NCI-H2171 (cell line): ENCODE data around the gene UBA52.

Experiments
- DNase-seq: peaks from one replicate; lab custom pipeline; 2025; lab: John Stamatoyannopoulos, UW

UBA52 gene

DNA sequence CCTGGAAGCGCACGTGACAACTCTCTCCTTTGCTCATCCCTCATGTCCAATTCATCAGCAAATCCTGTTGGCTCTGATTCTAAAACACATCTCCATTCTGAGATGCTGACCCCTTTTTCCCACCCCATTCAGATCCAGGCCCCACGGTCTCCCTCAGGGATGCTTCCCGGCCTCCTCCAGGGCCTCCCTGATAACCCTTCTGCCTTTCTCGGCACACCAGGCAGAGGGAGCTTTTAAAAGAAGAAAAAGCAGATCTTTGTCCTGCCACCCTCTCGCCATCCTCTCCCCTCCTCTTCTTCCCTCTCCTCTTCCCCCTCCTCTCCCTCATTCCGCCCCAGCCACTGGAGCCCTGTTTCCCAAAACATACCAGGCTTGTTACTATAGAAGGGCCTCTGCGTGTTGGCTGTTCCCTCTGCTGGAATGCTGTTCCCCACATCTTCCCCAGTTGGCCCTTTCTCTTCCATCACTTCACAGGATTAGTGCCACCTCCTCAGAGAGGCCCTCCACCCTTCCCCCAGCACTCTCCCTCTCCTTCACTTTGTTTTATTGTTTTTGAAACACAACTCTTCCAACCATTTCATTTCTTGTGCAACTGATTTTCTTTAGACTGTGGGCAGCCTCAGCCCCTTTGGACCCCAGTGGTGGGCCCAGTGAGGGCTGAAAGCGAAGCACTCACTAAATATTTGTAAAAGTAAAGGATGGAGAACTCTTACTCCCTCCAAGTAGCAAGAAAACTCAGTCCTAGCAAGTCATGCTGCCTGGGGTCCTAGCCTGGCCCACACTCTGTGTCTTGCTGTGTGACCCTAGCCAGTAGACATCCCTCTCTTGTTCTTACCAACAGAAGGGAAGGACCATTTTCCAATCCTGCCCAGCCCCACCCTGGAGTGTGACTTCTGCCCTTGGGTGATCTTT, 37.4 kb downstream of the UBA52 start:
- no peak for DNase-seq

DNA sequence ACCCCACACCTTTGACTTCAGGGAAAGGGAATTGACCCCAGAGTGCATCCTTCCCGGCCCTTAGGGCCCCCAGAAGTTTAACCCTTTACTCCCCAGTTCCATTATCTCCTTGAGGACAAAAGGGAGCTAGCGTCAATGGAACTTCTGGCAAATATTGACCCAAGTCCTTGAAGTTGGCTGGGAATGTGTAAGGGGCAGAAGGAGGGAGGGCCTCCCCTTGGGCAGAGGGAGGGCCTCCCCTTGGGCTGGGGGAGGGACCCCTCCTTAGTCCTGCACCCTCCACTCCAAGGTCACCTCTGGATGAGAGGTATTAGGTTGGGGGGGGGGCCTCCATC, 38.0 kb downstream of the UBA52 start:
- DNase-seq: no peak

DNA sequence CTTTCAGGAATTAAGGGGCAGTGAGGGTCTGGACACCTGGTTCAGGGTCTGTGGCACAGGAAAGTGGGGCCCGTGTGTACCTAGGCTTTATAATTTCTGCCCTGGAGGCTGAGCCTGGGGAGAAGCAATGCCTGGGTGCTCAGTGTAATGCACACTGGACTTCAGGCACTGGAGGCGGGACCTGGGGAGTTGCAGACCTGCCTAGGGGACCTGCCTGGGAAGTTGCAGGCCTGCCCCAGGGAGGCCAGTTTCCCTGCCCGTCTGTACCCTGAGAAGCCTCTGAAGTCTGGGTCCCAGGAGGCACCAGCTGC, 38.5 kb downstream of the UBA52 start:
- DNase-seq: no peak

DNA sequence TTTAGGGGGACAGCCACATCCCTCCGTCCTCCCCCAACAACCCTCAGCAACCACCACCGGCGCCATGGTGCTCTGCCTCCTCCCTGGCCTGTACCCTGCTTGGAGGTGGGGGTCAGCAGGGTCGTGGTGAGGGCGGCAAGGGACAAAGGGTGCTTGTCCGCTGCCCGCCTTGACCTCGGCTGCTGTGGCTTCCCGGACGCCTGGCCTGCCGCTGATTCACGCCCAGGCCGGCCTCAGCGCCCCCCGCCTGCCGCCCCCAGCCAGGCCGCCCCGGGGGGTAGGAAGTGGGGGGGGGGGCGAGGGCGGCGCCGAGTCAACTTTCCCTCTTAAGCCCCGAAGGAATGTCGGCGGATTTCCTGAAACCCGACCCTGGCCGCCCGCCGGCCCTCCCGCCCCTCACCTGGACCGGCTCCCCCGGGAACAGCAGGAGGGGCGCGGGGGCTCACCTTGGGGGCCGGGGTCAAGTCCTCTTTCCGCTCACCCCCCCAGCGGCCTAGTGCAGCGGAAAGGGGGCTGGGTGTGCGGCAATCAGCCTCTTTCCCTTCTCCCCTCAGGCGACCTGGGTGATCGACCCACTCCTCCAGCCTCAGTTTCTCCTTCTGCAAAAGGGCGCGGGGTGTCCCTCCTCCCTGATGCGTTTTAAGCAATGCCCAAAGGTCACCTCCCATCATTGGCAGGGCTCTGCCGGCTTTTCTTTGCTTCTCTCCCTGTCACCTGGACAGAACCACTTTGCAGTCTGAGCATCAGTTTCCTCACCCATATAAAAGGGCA, 39.1 kb downstream of the UBA52 start:
- no peak for DNase-seq

DNA sequence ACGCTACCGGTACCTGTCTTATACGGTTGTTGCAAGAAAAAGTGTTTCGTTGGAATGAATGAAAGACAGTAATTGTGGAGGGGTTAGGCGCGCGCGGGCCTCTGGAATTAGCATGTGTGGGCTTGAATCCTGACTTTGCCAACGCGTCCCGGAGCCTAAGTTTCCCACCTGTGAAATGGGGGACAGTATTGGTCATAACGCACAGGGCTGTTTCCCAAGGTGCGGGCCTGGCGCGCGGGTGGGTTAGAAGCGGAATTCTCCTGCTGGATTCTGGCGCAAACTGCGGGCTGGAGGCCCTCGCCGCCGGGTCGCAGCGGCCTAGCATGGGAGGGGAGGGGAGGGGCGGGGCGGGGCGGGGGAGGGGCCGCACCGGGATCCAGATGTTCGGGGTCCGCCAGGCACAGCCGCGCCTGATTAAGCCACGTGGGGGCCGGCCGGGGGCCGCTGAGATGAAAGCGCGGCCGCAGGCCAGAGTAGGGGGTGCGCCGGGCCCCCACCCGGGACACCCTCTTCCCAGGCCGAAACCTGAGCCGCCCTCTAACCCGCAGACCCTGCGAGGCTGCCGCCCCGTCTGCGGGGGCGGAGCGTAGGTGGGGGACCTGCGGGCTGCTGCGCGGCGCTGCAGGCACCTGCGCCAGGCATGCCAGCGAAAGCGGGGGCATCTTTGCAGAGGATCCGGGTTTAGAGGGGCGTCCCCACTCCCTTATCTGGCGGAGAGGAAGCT, 39.8 kb downstream of the UBA52 start:
- no peak for DNase-seq

DNA sequence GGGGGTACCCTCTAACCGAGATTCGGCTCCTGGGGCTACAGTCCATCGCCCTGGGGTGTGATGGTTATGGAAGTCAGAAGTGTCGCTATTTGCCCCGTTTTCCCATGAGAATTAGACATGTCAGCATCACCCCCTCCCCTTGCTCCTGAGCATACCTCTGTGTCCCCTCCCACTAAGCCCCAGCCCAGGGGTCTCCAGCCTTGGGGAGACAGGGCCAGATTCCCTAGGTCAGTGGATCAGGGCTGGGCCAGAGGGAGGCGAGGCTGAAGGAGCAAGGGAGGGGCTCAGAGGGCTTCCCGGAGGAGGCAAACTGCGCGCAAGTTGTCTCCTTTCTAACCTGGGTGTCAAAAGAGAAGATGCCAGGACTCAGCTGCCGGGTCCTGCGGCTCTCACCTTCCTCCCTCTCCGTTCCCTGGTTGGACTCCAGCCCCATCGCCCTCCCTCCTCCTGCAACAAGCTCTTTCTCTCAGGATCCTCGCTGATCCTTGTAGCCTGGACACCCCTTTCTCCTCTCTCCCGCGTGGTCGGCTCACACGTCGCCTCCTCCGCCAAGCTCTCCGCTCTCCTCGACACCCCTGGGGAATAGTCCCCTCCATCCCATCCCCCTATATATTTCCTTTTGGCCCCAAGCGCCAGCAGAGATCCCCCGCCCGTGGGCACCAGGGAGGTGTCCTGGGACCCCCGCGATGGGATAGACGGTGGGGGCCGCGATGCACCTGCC, 40.6 kb downstream of the UBA52 start:
- DNase-seq: no peak

DNA sequence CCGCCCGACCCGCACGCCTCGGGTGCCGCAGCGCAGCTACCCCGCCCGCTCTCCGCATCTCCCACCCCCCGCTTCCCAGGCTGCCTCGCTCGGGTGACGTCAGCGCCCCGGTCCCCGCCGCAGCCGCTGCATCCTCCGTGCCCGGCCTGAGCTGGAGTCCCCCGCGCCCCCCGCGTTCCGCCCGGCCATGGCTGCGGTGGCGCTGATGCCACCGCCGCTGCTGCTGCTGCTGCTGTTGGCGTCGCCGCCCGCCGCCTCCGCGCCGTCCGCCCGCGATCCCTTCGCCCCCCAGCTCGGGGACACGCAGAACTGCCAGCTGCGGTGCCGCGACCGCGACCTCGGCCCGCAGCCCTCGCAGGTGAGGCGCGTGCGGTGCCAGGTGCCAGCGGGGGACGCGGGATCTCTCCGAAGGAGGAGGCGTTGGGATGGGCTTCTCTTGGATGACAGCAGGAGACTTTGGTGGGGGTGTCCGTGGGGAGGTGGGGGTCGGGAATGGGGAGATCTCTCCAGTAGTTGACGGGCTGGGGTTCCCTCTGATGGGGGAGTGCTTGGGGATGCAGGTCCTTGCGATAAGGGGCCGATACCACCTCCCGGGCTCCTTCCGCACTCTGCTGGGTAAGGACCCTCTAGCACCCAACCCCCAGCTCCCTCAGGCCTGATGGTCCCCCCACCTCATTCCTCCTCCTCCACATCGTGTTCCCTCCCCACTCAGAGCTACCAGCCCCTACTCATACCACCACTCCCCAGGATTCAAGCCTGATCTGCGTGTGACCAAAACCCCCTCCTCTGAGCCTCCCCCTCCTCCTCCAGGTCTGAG, 41.3 kb downstream of the UBA52 start, which contains the start of gene TMEM59L:
Gene TMEM59L (plus strand): TSS at position 99 of the 817 bp plus-strand sequence. CDS start 89 bp downstream, at position 188.
- no peak for DNase-seq

DNA sequence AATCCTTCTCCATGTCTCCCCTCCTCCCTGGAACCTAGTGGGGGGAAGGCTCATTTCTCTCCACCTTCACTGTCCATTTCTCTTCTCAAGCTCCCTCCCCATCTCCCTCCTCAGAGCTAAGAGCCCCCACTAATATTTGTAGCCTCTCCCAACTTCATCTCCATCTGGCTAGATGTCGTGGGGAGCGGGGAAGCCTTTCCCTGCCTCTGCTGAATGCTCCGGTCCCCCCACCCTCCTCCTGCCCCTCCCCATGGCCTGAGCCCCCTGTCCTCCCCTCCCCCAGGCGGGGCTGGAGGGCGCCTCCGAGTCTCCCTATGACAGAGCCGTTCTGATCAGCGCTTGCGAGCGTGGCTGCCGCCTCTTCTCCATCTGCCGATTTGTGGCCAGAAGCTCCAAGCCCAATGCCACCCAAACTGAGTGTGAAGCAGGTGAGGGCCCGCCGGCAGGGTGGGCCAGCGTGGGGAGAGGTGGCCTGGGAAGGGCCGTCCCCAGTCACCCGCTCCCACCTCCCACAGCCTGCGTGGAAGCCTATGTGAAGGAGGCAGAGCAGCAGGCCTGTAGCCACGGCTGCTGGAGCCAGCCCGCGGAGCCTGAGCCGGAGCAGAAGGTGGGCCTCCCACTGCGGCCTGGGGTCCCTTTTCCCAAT, 42.1 kb downstream of the UBA52 start:
- no peak for DNase-seq

DNA sequence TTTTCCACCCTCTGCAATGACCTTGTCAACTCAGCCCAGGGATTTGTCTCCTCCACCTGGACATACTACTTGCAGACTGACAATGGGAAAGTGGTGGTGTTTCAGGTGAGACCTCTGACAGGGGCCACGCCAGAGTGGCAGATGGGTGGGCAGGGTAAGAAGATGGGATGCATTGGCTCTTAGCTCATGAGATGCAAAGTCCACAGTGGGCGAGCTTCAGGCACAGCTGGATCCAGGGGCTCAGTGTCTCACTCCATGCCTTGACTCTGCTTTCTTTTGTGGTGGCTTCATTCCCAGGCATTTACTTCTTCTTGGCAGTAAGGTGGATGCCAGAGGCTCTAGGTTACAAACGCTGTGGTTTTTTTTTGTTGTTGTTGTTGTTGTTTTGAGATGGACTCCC, 44.4 kb downstream of the UBA52 start:
- no peak for DNase-seq

DNA sequence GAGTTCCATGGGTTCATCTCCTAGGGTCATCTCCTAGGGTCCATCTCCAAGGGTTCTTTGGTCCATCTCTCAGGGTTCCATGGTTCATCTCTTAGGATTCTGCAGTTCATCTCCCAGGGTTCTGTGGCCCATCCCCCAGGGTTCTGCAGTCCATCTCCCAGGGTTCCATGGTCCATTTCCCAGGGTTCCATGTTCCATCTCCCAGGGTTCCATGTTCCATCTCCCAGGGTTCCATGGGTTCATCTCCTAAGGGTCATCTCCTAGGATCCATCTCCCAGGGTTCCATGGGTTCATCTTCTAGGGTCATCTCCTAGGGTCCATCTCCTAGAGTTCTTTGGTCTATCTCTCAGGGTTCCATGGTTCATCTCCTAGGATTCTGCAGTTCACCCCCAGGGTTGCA, 45.9 kb downstream of the UBA52 start:
- no peak for DNase-seq

DNA sequence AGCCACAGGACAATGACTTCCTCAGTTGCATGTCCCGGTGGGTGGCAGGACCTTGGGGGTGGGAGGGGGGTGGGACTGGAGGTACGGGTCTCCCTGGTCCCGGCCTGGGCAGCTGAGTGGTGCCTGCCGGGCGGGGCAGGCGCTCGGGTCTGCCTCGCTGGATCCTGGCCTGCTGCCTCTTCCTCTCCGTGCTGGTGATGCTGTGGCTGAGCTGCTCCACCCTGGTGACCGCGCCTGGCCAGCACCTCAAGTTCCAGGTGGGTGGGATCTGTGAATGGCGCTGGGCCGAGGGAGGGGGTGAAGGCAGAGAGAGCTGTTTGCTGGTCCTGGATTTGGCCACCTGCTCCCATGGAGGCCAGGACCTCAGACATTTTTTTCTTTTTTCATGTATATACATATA, 46.6 kb downstream of the UBA52 start:
- no peak for DNase-seq

DNA sequence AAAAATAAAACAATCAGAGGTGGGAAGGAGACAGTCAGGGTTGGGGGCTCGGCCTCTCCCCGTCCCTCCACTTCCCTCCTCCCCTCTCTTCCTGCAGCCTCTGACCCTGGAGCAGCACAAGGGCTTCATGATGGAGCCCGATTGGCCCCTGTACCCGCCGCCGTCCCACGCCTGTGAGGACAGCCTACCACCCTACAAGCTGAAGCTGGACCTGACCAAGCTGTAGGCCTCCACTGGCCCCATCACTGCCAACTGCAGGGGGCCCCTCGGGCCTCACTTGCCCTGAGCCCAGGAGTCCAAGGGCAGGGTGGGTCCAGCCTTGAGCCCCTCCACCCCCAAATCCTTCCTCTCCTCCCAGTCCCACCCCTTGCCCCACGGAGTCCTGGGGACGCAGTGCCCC, 48.7 kb downstream of the UBA52 start:
- no peak for DNase-seq

DNA sequence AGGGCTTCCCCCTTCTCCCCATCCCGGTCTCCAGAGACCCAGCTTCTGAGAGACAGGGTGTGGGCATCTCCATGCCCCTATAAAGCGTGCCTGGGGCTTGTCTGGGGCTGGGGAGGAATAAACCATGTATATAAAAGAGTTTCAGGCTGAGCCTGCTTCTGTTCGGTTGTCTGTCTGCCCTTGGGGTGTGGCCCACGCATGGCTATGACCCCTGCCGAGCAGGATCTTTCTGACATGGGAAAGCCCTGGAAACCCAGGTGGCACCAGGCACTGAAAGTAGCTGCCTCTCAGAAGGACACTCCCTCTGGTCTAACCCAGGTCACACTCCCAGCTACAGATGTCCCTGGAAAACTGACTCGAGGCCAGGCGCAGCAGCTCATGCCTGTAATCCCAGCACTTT, 49.2 kb downstream of the UBA52 start:
- DNase-seq: no peak

DNA sequence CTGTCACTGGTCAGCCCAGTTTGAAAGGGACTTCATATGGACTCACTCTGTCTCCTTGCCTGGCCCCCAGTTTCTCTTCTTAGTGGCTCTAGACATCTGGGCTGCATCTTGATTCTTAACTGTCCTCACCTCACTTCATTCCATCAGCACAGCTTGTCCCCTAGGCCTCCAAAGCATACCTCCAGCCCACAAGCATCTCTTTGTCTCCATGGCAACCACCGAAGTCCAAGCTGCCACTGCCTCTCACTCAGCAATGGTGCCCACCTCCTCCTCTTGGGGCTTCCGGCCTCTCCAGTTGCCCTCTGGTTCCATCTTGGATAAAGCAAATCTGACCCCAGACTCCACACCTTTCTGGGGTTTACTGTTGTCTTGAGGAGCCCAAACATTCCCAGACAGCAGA, 55.2 kb downstream of the UBA52 start:
- no peak for DNase-seq
